Umbilical cord (tissue), 2 donors: Measurements from ENCODE around the gene ADAP1. TPM values are rescaled to one million over a fixed set of nuclear protein-coding genes. Genes with fewer than 3 reads are reported as not detected.

Experiments used
- DNase-seq: peaks from one replicate; pipeline ENCODE4 v3.0.0-alpha.2; 2015; ENCODE audit warnings: low spot score
- total RNA-seq: library from RNA; depleted of rRNA; stranded (reverse); fragments of >200 nt; gene quantifications from one replicate; pipeline ENCODE4 v1.2.3, GENCODE V29; 2014; ENCODE audit warnings: low replicate concordance; ENCODE audit not compliant: insufficient read depth

ADAP1 gene
- total RNA-seq, 1 donor from 2014 or later: 13.5 TPM

GRCh38 chr7:923108-924041, 31.1 kb downstream of the ADAP1 start:
- peak; percentile 59 for DNase-seq

GRCh38 chr7:922334-923107, 32.0 kb downstream of the ADAP1 start:
- no peak for DNase-seq

DNA sequence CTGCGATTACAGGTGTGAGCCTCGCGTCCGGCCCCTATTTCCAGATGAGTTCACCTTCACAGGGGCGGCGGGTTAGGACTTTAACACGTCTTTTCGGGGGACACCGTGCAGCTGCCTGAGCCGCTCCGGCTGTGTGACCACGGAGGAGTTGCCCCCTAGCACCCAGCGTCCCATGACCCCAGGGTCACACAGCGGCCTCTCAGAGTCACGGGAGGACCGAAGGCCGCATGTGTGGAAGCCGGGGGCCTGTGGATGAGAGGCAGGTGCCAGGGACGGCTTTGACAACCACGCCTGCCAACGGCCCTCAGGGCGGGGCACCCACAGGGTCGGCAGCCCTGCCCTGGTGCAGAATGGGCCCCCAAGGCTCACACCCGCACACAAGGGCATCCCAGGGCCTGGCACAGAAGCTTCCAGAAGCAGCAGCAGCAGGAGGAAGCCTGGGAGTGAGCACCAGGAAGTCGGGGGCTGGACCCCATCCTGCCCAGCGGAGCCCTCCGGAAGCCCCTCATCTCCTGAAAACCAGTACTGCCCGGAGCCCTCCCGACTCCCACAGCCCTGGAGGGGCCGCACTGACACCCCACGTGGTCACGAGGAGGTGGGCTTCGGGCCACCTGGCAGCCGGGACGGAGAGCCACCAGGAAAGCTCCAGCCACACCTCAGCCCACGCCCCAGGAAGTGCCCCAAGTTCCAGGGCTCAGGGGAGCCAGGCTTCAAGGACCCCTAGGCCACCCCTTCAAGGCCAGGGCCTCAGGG, 32.7 kb downstream of the ADAP1 start:
- DNase-seq: no peak

GRCh38 chr7:921071-921461, 33.4 kb downstream of the ADAP1 start:
- DNase-seq: no peak

DNA sequence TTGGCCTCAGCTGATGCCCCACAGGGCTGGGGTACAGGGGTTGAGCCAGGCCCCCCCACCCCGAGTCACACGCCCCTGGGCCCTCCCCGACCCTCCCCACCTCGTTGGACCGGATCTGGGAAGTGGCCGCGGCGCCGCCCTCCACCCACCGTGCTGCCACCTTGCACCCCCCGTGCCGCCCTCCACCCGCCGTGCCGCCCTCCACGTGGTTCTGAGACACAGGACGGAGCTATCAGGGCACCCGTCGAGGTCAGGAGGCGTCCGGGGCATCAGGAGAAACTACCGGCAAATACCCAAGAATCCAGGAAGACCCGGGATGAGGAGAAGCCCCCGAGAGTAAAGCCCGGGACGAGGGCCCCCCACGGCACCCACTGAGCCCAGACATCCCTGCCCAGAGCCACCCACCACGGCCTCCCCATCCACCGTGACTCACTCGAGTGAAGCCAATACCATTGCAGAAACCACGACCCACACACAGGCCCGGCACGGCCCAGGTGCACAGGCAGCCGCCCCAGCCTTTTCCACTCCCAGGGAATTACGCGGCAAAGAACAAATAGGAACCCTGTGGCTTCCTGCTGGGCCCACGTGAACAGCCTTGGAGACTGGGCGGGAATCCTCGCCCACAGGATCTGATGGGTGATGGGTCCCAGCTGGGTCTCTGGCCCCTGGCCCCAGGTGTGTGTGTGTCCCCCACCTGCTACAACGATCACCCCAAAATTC, 34.0 kb downstream of the ADAP1 start:
- DNase-seq: no peak

- DNase-seq: no peak
These were observed 34.5 kb downstream of the ADAP1 start for GRCh38 chr7:919924-920341.

- DNase-seq: no peak
These were observed 35.4 kb downstream of the ADAP1 start for GRCh38 chr7:919114-919442.

GRCh38 chr7:918441-919113, 35.9 kb downstream of the ADAP1 start:
- no peak for DNase-seq

DNA sequence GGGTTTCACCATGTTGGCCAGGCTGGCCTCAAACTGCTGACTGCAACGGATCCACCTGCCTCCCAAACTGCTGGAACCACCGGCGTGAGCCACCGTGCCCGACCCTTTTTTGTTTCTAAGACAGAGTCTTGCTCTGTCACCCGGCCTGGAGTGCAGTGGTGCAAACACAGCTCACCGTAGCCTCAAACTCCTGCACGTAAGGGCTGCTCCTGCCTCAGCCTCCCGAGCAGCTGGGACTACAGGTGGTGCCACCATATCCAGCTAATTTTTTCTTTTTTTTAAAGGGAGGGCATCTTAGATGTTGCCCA, 36.4 kb downstream of the ADAP1 start:
- DNase-seq: no peak

GRCh38 chr7:917255-918117, 37.0 kb downstream of the ADAP1 start:
- no peak for DNase-seq

DNA sequence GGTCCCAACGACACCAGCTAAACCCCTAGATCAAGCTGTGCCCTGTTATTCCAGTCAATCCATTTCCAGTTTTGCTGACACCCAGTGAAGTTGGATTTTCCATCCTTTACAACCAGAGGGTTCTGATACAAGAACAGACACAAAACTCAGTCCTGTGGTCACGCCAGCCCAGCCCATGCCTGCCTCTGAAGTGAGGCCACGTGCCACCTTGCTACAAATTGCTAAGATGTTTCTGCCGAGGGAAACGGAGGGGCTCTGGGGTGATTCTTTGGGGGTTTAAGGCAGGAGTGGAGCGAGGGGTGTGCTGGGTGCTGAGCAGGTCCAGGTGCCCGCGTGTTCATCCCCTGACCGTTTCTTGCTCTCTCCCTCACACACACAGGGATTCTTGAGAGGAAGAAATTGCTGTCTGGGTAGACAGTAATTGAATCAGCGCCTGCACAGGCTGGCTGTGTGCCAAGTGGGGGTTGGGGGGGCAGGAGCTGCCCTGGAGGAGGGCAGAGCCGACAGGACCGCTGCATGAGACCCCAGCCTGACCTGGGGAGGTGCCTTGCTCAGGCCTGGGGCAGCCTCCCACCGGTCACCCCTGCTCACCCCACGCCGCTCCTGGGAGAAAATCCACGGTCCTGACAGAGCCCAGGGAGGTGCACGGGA, 38.1 kb downstream of the ADAP1 start:
- DNase-seq: peak; percentile 40

- no peak for DNase-seq
These were observed 38.9 kb downstream of the ADAP1 start for GRCh38 chr7:915291-916218.

GRCh38 chr7:914521-915194, 39.8 kb downstream of the ADAP1 start:
- DNase-seq: no peak

GRCh38 chr7:913736-914520, 40.6 kb downstream of the ADAP1 start:
- DNase-seq: no peak

DNA sequence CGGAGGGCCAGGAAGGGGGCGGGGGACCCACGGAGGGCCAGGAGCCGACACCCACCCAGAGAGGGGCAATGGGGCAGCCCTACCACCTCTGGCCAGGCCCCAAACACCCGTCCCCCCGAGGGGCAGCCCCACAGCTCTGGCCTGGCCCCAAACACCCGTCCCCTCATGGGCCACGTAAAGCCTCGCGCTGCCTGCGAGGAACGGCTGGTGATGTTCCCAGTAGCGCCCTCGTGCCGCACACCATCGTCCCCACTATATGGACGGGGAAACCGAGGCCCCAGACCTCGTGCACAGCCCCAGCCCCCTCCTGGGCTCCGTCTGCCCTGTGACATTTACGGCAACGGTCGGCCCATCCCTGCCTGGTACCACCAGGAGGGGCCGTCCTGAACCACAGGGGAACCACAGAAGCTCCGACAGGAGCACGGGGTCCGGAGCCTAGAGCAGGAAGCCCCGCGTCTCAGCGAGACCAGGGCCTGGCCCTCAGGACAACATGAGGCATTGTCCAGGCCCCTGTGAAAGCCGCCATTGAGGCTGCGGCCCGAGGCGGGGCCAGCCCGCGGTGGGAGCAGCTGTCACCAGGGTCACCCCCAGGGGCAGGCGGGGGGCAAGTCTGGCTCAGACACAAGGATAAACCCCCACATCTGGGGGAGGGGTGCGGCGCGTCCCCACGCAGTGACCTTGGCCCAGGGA, 42.5 kb downstream of the ADAP1 start:
- no peak for DNase-seq

DNA sequence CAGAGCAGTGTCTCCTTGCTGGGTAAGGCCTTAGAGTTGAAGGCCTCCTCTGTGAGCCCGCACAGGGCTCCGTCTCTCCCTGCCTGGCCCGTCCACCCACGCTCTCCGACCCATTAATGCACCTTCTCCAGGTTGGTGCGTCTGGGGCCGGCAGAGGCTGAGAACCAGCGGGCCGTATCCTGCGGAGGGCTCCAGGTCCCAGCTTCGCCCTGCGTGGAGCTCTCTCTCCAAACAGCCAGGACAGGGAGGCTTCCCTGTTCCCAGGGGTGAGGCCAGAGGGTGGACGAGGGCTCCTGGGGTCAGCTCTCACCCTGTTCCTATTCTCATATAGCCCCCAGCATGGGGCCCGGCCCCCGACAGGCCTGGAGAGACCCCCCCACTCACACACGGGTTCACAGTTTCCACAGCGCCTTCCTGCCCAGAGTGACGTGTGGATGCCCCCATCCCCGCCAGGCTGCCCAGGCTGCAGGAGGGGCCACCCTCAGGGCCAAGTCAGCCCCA, 43.5 kb downstream of the ADAP1 start:
- no peak for DNase-seq
